HuH-7.5 (cell line): Measurements from ENCODE around the gene KIAA0753.

Experiments
- DNase-seq: peaks from one replicate; pipeline ENCODE4 v3.0.0; 2011; ENCODE audit warnings: low spot score

Gene KIAA0753

GRCh38 chr17:6640536-6641246, at the start of gene KIAA0753, which contains the start of gene TXNDC17:
Gene KIAA0753 (minus strand): TSS chr17:6640711. CDS start chr17:6635103, 5,608 bp downstream.
Gene TXNDC17 (plus strand): TSS chr17:6641060. CDS start chr17:6641083, 23 bp downstream.
- peak; percentile 48 for DNase-seq

DNA sequence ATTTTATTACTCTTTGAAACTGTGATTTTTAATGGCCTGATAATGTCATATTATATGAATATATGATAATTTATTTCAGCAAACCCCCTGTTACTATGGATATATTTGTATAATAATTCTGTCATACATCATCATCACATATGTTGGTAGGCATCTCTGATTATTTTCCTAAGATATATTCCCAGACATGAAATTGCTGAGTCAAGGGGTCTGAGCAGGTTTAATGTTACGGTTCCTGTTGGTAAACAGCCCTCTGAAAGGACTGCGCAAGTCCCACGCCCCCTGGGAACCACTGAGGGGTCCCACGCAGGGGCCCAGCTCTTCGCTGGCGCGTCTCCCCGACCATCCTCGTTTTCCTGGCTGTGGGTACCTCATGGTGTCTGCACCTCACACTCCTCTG, 48.4 kb upstream of the KIAA0753 start:
- DNase-seq = no peak

DNA sequence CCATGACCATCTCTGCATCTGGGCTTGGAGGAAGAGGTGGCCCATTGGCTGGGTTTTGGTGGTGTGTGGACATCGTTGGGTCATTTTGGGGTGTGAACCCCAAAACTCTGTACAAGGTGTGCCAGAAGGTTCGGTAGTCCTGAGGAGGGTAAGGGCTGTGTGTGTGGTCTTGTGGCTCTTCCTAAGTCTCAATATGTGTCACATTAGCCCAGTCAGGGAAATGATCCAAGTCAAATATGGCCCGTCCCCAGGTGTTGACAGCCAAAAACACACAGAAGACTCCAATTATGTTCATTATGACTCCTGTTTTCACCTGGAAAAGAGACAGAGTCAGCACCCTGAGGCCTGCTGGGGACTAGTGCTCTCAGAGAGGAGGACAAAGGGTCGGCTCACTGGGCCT, 45.5 kb upstream of the KIAA0753 start:
- DNase-seq = no peak

GRCh38 chr17:6684881-6685767, 44.6 kb upstream of the KIAA0753 start:
- no peak for DNase-seq

DNA sequence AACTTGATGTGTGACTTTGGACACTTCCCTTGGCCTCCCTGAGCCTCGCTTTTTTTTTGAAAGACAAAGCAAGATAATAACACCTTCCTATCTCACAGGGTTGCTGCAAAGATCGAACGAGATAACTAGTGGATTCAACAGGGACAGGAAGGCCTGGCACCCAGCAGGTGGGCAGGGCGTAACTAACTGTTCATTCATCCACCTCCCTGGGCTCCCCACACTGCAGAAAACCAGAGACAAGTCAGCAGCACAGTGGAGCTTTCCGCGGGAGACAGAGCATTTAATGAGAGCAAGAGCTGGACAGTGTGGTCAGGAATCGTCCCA, 43.9 kb upstream of the KIAA0753 start:
- no peak for DNase-seq

- DNase-seq = no peak
Measured at GRCh38 chr17:6683730-6684459, 43.4 kb upstream of the KIAA0753 start.

- DNase-seq = no peak
Measured at GRCh38 chr17:6683081-6683684, 42.7 kb upstream of the KIAA0753 start.

DNA sequence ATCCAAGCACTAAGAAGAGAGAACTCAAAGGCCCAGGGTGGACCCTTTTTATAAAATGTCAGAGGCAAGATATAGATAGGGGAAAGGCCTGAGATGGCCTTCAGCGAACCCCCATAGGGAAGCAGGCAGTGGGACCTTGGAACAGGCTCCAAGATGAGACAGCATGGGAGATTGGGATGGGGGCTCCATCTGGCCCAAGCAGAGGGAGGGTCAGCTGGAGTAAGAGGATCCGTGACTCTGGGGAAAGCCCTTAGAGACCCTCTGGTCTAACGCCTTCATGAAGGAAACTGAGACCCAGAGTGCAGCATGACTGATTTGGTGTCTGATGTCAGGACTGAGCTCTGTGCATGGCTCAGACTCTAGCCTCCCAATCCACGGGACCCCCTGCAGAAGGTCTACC, 41.8 kb upstream of the KIAA0753 start:
- no peak for DNase-seq

DNA sequence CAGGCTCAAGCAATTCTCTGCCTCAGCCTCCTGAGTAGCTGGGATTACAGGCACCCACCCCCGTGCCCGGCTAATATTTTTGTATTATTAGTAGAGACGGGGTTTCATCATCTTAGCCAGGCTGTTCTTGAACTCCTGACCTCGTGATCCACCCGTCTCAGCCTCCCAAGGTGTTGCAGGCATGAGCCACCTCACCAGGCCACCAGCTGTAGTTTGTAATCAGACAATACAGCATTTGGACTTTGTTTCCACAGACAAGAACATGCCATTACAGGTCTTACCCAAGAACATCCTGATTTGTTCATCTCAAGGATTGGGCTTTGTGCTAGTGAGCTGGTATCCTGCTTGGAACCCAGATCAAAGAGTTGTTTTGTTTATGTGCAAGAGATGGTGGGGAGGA, 41.2 kb upstream of the KIAA0753 start:
- no peak for DNase-seq

DNA sequence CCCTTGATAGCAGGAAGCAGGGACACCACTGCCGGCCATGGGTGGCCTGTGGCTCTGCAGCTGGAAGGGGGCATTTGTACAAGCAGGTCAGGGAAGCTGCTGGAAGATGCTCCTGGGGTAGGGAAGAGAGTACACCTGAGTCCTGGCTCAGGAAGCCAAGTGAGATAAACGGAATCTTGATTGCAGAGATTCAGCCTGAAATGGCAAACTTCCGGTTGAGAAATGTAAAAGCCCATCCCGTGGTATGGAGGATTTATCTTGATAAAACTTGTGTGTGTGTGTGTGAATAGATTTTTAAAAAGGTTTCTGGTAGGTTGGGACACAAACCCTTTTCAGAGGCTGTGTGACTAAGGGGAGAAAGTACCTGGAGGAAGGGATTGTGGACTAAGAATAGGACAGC, 40.7 kb upstream of the KIAA0753 start:
- no peak for DNase-seq

DNA sequence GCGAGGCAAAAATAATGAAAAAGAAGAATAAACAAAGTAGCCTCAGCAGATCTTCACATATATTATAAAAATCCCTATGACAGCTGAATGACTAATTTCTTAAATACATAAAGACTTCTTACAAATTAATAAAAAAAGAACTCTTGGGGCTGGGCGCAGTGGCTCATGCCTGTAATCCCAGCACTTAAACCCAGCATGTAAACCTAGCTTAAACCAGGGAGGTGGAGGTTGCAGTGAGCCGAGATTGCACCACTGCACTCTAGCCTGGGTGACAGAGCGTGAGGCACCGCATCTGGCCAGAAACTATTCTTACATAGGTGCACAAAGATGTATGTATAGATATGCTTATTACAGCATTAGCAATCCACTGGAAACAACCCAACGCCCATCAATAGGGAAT, 38.7 kb upstream of the KIAA0753 start:
- DNase-seq = no peak

DNA sequence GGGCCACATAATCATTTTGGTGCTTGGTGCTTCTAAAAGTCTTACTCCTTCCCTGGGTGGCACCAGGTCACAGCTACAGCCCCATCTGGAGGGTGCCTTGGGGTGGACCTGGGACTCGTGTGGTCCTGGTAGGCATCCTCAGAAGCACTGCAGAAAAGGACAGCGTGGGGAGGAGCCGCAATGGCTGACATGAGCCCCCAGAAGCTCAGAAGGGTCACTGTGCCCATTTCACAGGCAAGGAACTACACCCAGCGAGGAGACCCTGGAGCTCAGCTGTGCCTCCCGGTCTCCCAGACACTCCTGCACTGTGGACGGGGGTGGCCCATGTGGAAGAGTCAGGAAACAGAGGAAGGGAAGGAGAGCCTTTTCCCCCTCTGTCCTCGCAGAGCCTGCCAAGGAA, 37.4 kb upstream of the KIAA0753 start:
- DNase-seq = no peak

DNA sequence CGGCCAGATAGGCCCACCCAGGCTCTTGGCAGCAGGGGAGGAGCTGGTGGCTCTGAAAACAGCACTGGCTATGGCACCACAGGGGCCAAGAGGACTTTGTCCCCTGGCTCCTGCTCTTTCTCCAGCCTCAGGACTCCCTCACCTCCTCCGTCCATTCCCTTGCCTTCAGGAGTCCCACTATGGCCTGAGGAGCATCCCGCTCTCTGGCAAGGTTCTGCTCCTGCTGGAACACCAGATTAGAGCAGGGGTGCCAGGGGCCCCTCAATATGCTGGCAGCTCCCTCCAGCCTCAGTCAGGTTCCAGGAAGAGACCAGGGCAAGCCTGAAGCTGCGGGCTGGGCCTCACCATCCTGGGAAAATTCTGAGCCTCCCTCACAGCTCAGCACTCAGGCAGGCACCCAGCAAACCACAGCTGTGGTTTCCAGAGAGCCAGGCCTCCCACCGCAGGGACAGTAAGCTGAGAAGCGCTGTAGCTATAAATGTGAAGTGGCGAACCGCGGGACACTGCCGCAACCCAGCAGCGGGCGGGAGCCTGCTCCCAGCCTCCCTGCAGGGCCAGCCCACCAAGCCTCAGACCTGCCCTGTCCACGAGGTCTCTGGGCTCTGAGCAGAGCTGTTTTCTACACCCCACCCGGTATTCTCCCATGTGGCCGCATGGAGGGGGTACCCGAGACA, 36.8 kb upstream of the KIAA0753 start:
- DNase-seq = no peak

DNA sequence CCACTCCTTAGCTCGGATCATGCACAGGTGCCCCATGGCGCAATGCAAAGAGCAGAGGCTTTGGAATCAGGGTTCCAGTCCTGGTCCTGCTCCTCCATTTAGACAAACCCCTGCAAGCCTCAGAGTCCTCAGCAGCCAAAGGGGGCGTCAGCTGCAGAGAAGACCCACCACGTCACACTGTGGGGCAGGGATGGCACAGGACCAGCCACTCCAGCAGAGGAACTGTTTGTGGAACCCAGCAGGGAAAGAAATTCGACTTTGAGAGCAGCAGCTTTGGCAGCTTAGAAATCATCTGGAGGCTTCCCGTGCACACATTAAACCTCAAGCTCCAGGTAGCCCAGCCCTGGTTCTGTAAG, 36.3 kb upstream of the KIAA0753 start:
- DNase-seq = no peak

DNA sequence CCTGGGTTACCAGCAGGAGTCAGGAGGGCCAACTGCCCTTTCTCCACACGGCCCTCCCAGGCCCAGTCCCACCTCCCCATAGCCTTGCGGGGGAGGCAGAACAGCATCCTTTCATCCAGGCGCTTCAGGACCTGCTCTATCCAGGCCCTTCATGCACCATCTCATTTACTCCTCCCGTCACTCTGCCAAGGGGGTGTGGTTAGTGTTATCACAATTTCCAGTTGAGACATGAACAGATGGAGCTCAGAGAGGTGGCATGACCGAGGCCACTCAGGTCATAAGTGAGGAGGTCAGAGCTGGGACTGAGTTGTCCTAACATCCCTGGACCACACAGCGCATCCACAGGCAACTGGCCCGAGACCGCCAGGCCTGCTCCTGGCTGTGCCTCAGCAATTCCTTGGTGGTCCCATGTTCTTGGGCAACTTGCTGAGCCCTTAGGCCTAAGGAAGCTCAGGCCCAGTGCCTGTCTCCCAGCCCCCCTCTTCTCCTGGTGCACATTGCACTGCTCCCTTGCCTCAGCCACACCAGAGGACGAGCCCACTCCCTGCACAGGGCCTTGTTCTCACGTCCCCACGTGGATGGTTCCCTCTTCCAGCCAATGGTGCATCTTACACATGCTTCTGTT, 34.8 kb upstream of the KIAA0753 start:
- DNase-seq = no peak

DNA sequence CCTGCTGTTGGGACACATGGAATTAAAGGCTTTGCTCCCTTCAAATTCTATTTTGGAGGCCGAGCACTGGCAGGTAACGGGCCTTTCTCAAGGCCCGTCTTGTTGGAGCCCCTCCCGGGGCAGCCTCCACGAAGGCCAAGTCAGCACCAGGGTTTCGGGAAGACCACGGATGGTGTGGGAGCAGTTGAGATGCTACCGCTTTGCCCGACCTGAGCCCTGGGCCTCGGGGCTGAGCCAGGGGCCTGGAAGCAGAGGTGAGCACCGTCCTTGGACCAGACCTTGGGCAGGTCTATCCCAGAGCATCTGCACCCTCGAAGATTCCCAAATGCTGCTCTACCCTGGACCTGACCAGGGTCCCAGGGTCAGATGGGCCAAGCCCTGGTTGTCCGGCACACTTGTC, 34.1 kb upstream of the KIAA0753 start:
- no peak for DNase-seq

GRCh38 chr17:6671431-6671830, 30.9 kb upstream of the KIAA0753 start:
- DNase-seq = no peak

GRCh38 chr17:6670999-6671398, 30.5 kb upstream of the KIAA0753 start:
- no peak for DNase-seq

GRCh38 chr17:6670571-6670970, 30.1 kb upstream of the KIAA0753 start:
- no peak for DNase-seq

GRCh38 chr17:6669479-6670212, 29.1 kb upstream of the KIAA0753 start:
- DNase-seq = no peak
